Cerebellar cortex (tissue), 1 donor: ENCODE measurements around the gene CYB5RL.
"Not testable (repeated sequence)": the region's sequence is repeated elsewhere in the genome, so short reads cannot be mapped to it uniquely, and the experiment has no call there.

Source experiments
- DNase-seq: peaks from one replicate; pipeline ENCODE4 v3.0.0-alpha.2; 2015; ENCODE audit warnings: low spot score

CYB5RL gene

DNA sequence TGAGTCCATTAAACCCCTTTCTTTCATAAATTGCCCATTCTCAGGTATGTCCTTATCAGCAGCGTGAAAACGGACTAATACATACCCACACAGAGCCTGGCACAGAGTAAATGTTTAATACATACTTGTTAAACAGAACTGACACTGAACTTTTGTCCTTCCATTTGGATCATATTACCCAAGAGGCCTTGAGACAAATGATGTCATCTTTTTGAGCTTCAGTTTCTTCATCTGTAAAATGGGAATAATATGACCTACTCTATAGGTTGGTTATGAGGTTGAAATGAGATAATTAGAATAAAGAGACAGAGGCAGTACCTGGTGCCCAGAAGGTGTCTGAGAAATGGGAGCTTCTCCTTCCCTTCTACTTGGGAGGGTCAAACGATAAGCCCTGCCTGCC is 13.8 kb downstream of the CYB5RL start:
- no peak for DNase-seq

DNA sequence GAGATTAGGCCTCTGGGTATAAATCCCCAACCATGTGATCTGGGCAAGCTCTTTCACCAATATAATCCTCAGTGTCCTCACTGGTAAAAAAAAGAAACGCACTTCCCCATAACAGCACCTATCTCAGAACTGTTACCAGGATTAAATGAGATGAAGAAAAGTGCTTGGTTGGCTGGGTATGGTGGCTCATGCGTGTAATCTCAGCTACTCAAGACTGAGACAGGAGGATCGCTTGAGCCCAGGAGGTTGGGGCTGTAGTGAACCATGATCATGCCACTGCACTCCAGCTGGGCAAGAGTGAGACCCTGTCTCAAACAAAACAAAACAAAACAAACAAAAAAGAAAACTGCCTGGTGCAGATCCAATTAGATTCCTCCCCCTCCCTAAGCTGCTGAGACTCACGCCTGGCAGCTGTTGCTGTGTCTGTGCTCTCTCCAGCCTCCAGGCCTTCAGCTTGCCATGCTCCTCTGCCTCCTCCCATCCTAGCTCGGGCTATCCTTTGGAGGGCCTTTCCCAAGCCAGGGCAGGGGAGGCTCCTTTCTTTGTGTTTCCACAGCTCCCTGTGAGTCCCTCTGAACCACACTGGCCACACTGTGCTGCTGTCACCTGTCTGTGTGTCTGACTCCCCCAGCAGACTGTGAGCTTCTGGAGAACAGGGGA is 19.0 kb downstream of the CYB5RL start:
- no peak for DNase-seq

DNA sequence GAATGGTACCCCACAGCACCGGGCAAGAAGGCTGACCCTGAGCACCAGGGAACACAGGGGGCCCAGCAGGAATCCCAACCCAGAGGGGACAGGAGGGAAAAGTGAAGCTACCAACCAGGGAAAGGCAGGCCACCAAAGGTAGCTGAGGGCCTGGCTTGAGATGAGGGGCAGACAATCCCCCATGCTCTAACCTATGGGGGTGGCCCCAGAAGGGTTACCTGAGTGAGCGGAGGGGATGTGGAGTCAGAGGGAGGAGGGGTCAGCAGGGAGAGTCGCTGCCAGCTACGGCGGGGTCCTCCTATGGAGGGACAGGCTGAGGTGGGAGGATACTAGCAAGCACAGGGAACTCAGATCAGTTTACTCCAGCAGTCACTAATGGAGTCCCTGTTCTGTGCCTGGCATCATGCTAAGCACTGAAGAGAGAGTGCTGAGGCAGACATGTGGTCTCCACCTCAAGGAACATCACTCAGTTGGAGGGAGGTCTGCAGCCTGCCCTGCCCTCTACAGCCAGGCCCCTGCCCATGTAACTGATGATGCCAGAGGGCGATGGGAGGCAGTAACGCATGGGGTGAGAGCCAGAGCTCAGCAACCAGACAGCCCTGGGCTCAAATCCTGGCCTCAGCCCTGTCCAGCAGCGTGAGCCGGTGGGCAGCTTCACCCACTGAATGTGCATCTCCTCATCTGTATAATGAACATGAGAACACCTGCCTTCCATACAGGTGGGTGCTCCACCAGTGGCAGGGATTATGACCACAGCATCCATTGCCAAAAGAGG is 21.3 kb downstream of the CYB5RL start:
- no peak for DNase-seq

DNA sequence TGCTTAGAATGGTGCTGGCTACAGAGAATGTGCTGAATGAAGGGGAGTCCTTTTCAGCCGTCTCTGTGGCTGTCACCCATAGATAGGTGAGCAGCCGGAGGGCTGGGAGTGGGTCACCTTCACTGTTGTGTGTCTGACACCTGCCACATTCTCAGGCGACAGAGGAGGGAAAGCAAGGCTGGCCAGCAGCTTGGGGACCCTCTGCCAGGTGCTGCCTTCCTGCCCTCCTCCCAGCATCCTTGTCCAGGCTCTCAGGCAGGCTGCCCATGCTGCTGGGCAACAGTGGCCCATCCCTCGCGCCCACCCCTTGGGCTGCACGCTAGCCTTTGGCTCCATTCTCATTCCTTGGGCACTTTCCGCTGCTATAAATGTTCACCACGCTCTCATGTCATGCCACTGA is 22.1 kb downstream of the CYB5RL start:
- DNase-seq, result no peak

DNA sequence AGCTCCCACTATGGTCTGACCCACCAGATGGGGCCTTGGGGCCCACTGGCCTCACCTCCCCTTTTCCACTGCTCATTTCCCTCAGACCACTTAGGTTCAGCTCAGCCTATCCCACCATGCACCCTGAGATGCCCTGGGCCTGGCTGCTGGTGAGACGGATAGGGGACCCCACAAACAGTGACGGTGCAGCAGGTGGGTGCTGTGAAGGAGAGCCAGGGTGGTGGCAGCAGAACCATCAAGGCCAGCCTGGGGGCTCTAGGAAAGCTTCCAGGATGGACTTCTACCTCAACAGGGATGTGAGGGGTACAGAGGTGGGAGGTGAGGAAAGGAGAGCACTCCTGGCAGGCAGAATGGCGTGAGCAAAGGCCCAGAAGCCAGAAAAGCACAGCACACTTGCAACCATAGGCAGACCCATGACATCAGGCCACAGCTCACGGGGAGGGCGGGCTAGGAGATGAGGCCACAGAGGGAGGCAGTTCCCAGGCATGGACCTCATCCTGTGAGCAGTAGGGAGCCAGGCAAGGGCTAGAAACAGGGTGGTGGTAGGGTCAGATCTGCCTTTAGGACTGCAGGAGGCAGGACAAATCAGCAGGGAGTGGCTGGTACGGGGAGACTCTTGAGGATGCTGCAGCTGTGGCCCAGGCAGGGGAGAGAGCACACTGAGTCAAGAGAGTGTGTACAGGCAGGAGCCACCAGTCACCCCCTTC is 23.1 kb downstream of the CYB5RL start:
- DNase-seq, result no peak

DNA sequence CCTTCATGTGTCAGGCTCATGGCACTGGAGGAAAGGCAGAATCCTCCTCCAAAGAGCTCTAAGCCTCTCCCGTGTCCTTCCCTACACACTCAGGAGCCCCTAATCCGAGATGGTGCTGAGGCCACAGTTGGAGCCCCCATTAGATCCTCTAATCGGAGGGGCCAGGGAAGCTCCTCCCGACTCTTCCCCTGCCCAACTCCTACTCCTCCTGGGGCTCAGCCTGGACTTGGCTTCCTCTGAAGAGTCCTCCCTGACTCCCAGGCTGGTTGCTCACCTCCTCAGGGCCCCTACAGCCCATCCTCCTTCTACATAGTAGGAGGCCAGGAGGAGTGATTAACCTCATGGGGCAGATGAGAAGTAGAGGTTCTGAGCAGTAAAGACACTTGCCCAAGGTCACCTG is 25.7 kb downstream of the CYB5RL start:
- no peak for DNase-seq

DNA sequence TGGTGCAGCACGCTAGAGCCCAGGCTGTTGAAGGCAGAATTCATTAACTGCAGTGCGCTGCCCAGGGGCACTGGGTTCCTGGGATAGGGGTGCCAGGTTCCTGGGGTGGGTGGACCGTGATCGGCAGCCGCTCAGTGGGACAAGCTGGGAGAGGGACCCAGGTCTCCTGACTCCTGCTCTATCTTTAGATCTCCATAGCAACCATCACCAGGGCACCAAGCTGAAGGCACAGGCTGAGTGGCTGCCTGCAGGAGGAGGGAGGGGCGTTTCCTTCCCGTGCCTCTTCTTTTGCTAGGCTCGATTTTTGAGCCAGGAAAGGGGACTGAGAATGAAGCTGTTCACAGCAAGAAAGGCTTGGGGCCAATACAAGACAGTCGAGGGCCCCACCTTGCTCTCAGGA is 26.1 kb downstream of the CYB5RL start:
- DNase-seq, result peak; percentile 35

DNA sequence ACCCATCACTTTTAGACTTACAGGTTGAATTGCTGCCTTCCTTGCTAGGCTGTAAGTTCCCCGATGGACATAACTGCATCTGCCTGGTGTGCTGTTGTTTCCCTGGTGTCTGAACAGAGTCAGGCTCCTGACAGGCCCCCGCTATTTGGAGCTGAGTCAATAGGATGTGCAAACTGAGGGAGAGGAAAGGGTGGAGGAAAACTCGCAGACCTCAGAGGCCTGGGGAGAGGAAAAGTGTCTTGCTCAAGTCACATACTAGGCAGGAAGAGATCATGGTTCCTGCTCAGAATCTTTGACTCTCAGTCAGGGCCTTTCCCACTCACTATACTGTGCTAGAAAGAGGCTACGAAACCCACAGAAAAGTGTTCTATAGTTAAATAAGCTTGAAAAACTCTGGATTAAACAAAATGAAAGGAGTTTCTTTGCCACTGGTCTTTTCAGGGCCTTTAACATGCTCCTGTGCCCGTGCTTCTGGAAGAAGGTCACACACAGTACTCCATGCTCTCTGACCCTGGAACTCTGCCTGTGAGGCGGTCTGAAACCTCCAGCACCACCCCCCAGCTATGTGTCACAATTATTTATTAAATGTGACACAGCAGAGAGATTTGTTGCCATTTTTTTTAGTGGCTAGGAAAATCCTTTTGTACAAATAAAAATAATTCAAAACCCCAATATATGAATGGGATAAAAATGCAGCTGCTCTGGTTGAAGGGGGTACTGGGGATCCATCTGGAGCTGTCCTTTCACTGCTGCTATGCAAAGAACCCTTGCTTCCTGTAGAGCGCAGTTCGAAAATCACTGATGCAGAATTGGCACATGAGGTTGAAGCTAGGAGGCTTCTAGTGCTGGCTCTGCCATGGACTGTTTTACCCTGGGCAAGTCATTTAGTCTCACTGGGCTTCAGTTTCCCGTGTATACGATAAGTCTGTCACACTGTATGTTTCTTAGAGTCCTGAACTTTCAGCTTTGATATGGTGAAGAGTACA is 26.9 kb downstream of the CYB5RL start:
- peak; percentile 5 for DNase-seq

DNA sequence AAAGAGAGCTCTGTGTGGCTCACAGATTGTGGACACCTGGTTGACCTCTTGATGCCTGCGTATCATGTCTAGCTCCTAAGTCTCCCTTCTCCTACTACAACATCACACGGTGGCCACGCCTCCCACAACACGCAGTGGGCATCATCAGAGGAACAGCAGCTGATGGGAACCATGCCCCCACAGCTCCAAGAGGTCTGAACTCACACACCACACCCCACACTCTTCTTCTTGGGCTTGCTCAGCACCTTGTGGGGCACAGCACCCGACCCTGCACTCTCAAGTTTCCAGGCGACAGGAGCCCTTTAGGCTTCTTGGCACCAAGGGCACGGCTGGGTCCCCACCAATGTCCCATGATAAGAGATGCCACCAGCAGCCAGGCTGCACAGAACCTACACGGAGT is 28.2 kb downstream of the CYB5RL start:
- no peak for DNase-seq

DNA sequence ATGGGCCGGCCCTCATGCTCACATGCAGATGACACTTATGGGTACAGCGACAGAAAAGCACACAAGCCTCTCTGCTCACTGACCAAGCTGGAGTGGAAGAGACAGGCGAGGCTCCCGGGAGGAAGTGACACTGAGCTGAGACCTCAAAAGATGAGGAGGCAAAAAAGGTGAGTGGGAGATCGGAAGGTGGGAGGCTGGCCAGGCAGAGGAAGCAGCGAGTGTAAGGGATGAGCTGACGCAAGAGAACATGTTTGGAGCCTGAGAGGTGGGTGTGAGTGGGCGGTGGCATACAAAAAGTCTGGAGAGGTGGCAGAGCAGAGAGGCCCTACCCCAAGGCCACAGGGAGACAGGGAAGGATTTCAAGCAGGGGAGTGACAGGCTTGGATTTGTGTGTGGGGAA is 28.8 kb downstream of the CYB5RL start:
- DNase-seq, result no peak

DNA sequence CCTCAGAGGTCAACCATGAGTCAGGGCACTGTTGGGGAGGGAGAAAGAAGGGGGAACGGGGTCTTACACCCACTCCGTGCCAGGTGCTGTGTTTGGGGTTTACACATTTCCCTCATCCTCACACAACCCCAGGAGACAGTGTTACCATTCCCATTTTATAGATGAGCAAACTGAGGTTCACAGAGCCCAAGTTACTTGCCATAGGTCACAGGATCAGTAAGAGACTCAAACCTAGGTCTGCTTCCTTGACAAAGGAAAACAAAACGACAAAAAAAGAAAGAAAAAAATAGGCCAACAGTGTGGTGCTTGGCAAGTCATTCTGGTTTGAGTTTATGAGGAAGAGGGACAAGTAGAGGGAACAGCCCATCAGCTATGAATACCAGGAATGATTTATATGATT is 30.8 kb downstream of the CYB5RL start:
- DNase-seq, result no peak

DNA sequence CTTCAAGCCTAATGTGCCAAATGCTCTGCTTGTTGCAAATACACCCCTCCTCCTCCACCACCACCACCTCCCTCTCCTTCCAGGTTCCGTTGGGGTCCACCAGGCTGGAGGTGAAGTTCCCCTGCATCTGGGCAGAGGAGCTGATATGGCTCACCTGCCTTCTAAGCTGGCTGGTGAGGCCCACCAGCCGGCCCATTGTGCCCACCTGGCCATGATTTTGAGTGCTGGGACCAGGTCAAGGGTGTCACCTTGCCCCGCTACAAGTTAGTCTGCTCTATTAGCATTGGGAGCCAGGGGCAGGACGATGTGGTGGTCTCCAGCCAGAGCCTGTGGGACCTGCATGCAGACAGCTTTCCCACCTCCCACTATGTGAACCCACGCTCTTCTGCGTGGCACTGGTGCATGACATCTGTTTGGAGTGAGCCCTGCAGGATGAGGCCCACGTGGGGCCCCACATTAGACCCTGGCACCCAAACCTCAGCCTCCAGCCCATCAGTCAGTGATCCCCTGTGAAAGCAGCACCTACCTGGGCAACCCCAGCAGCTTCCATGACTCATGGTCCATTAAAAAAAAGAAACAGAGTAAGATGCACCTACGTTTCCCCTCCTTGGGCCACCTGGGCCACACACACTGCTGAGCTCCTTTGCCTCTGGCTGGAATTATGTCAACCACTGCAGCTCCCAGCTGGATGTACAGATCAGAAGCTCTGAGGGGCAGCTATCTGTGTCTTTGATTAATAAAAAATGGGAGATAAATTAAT is 31.4 kb downstream of the CYB5RL start:
- DNase-seq, result no peak

DNA sequence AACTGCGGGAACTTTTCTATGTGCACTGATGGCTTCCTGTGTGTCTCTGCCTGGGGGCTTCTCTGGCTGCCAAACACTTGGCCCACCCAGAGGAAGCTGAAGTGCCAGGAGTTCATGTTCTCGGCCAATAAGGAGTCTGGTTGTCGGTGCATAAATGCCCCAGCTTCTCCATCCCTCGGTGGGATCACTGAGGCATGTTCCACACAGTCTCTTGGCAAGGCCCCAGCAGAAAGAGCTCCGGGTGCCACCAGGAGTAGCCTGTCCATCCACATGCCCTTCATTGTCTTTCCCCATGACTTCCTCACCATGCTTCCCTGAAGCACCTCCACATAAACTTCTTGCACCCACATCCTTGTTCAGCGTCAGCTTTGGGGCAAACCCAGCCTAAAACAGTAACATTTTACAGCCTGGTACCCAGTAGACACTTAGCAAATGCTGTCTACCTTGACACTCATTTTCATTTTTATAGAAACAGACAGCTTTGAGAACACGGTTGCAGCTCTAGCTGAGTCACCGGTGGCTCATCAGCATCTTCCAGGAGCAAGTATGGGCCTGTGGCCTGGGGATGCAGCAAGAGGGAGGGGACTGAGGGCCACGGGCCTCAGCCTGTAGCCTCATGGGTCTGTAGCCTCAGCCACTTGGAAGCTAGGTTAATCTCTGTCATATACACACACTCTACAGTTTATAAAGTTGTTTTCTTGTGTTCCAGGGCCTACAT is 32.2 kb downstream of the CYB5RL start:
- DNase-seq, result no peak

DNA sequence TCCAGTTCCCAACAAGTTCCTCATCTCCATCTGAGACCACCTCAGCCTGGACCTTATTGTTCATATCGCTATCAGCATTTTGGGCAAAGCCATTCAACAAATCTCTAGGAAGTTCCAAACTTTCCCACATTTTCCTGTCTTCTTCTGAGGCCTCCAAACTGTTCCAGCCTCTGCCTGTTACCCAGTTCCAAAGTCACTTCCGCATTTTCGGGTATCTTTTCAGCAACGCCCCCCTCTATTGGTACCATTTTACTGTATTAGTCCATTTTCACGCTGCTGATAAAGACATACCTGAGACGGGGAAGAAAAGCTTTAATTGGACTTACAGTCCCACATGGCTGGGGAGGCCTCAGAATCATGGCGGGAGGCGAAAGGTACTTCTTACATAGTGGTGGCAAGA is 33.5 kb downstream of the CYB5RL start:
- DNase-seq, result not testable (repeated sequence)

DNA sequence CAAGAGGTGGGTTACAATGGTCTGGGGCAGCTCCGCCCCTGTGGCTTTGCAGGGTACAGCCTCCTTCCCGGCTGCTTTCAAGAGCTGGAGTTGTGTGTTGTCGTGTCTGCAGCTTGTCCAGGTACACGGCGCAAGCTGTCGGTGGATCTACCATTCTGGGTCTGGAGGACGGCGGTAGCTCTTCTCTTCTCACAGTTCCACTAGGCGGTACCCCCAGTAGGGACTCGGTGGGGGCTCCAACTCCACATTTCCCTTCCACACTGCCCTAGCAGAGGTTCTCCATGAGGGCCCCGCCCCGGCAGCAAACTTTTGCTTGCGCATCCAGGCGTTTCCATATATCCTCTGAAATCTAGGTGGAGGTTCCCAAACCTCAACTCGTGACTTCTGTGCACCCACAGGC is 34.7 kb downstream of the CYB5RL start:
- DNase-seq, result no peak

DNA sequence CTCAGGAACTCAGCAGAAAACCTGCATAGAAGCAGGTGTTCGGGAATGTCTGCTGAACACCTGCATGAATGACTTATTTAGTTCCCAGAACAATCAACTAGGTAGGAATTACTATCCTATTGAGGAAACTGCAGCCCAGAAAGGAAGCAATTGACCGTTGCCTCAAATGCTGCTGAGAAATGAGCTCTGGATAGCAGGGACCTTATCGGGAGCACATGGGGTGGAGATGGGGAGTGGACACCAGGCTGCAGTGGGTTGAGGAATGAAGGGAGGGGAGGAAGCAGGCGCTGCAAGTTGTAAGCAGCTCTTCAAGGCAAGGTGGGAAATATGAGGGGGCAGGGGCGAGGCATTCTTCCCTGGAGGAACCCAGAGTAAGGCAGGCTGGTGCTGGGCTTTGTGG is 36.3 kb downstream of the CYB5RL start:
- no peak for DNase-seq

DNA sequence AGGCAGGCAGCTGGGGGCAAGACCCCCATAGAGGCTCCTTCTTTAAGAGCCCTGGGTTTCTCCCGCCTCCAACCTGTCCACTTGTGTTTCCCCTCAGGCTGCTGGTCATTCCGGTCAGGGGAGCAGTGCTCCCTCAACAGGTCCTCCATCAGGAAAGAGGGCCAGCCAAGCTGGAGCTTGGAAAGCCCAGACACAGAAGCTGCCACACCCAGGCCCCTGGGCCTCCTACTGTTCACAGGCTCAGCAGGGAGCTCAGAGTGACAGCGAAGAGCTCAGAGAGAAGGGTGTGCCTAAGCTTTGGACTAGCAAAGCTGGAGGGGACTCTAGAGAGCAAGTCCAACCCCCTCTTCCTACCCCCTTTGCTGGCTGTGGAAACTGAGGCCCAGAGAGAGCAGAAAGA is 36.8 kb downstream of the CYB5RL start:
- DNase-seq, result no peak

DNA sequence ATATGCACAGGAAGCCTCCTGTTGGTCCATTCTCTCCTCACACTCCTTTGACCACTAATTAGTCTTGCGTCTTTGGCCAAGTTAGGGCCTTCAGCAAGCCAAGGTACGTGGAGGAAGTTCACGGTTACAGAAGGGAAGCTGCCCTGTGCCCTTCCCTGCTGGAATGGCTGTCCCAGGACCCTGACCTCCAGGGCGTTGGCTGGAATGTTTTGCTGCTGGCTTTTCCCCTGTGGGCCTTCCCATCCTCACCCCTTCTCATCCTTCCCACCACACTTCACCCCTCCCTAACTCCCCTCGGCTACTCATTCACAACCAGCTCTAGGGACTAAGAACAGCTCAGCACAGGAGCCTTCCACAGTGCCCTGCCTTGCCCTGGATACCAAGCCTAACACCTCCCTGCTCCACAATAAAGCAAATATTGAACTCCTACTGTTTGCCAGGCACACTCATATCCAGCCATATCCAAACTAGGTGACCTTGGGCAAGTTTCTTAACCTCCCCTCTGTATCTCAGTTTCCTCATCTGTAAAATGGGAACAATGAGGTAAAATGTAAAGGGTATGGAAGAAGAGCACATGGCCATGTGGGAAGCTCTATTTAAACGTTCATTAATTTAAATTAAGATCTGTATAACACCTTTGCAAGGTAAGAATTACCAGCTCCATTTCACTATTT is 38.2 kb downstream of the CYB5RL start:
- no peak for DNase-seq

DNA sequence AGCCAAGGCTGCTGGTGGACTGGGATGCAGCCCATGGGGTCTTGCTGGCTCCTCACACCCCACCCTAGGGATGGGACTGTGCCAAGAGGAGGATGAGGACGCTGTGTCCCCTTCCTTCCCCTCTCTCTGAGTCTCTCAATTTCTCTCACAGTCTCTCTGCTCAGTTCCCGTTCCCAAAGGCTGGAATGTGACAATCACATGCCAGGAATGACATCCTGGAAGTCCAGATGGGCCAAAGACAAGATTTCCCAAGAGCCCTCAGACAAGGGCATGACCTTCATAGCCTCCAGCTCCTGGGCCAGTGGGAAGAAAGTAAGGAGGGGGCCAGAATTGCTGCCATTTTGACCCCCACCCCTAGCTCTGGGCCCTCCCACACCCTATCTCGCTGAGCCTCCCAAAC is 39.5 kb downstream of the CYB5RL start:
- no peak for DNase-seq

DNA sequence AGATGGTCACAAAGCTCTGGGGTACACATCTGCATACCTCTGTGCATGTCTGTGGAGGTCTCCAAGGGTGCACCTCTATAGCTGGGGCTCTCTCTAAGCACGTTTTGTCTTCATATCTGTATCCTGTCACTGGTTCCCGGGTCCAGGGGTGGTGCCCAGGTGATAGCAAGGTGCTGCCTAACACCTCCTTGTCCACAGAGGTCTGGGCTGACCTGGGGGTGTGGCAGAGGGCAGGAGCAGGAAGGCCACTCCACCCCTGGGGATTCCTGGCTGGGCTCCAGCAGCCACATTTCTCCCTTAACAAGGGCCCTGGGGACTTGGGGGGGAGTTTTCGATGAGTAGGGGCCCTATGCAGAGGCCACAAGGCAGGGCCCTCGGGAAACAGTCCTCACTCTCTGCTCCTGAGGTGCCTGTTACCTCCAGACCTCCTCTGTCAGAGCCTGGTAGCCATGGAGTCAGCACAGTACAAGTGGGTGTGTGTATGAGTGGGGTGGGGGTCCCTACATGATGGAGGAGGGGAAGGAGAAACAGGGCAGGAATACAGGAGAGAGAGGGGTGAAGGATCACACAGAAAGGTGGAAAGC is 40.0 kb downstream of the CYB5RL start:
- no peak for DNase-seq
